ENCODE data around the gene CHTF18.
"Not testable (repeated sequence)": the region's sequence is repeated elsewhere in the genome, so short reads cannot be mapped to it uniquely, and the experiment has no call there.

Gene CHTF18

GRCh38 chr16:813916-814412, 25.5 kb downstream of the CHTF18 start:
- no peak for DNase-seq

DNA sequence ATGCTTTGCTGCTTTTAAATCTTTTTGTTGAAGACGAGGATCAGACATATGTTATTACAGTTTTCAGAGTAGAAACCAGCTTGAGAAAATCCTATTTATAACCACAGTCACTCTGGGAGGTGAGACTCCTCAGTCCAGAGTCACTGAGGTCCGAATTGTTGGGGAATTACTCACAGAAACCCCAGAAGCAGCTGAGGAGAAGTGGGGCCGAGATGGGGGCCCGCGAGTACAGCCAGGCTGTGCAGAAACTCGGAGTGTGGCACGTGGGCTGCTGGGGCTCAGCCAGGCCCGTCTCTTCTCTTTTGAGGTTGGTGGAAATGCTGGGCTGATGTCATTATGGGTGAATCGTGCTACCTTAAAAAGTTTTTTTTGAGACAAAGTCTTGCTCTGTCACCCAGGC, 26.6 kb downstream of the CHTF18 start:
- DNase-seq, result no peak

GRCh38 chr16:815861-816260, 27.4 kb downstream of the CHTF18 start:
- no peak for DNase-seq

- DNase-seq, result no peak
These were observed 28.8 kb downstream of the CHTF18 start for GRCh38 chr16:817001-817906.

- no peak for DNase-seq
These were observed 29.7 kb downstream of the CHTF18 start for GRCh38 chr16:818132-818531.

GRCh38 chr16:818592-818991, 30.2 kb downstream of the CHTF18 start:
- no peak for DNase-seq

DNA sequence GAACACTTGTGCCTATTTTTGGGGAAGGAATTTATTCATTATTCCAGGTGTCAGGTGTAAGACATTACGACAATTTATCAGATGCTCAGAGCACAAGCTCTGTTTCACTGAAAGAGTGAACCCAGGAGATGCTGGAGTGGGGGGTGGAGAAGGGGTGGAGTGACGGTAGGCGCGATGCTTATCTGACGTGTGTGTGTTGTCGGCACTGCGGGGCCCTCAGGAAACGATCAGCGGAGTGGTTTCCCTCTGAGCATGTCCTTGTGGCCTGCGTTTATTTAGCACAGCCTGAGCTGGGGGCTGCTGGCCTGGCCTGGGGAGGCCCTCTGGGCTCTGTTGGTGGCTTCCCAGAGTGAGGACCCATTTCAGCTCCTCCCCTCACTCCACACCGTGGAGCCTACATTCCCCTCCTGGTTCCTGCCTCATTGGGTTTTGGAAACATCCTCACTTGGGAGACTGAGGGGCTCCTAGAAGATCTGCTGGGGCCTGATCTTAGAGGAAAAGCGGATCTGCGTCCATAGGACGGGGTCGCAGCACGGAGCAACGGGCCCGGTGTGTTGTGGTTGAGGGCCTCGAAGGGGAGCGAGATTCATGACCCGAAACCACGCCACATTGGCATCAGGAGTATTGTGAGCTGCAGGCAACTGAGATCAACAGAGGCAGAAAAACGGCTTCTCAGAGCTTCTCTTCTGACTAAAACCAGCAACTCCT, 31.1 kb downstream of the CHTF18 start:
- DNase-seq, result no peak

- not testable (repeated sequence) for DNase-seq
These were observed 31.6 kb downstream of the CHTF18 start for GRCh38 chr16:820044-820408.

- DNase-seq, result no peak
These were observed 32.3 kb downstream of the CHTF18 start for GRCh38 chr16:820748-821147.

- no peak for DNase-seq
These were observed 33.3 kb downstream of the CHTF18 start for GRCh38 chr16:821751-822150.

DNA sequence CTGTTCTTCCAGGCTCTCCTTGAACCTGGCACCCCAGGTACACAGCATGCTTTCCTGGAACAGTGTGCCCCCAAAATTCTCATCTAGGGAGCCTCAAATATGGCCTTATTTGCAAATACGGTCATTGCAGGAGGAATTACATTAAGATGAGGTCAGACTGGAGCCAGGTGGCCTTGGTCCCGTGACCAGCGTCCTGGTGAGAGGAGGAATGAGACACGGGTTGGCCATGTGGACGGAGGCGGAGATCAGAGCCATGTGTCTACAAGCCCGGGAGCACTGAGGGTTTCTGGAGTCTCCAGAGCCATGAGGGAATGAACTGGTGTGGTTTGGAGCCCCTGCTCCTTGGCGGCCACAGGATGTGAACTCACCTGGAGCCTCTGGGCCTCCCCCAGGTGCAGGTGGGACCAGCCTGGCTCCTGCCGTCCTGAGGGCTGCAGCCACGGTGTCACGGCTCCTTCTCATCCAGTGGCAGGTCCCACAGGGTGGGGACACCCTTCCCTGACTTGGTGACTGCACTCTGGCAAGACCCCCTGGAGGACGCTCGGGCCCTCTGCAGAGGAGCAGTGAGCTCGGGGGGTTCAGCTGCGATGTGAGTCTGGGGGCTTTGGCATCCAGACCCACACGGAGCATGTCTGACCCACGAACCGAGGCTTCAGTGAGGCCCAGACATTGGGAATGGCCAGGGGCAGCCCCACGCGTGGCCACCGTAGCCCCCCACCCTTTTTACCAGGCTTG, 33.9 kb downstream of the CHTF18 start:
- DNase-seq, result no peak

DNA sequence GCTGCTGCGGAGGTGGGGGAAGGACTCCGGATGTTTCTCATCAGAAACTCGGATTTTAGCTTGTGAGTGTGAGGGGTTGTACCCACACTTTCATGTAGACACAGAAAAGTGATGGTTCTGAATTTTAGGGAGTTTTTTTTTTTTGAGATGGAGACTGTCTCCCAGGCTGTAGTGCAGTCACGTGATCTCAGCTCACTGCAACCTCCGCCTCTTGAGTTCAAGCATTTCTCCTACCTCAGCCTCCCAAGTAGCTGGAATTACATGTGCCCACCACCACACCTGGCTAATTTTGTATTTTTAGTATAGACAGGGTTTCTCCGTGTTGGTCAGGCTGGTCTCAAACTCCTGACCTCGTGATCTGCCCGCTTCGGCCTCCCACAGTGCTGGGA, 34.5 kb downstream of the CHTF18 start:
- DNase-seq, result no peak

DNA sequence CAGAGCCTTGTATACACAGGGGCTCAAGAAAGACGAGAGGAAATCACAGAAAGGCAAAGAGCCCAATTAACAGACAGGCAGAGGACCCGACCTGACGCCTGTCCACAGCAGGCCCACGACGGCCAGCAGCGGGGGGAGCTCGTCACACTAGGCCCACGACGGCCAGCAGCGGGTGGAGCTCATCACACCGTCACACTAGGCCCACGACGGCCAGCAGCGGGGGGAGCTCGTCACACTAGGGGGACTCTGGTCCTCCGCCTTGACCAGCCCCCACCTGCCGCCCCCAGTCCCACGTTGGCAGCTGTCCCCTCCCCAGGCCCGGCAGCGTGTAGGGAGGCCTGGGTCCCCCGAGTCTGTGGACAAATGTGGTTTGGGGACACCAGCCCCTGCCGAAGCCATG, 35.8 kb downstream of the CHTF18 start:
- no peak for DNase-seq

GRCh38 chr16:824601-825000, 36.2 kb downstream of the CHTF18 start:
- no peak for DNase-seq

DNA sequence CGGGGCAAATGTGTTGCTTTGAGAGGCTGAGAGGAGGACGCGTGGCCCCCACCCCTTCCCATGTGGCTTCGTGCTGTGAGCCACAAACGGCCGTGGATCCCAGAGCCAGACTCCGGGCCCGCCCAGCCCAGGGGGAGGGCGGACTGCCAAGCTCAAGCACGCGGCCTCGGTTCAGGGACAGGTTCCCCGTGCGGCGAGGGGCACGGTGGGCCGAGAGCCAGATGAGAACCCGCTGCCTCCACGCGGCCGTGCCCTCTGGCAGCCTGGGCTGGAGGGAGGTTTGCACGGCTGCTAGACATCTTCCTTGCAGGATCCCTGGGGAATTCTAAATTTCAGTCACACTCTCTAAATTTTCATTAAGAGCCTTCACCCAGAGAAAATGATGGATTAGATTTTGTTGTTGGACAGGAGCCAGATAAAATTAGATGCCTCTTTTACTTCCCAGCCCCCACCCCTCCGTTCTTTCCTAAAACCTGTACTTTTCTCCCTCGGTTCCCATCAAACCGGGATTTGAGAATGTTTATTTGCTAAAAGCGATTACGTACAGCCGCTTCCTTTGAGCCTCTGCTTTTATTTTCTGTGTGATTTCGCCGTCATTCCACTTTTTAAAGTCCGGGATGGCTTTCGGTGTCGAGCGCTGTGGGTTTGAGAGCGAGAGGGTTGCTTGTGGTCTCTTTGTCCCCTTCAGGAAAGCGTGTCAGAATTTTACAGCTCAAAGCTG, 37.1 kb downstream of the CHTF18 start:
- no peak for DNase-seq

- no peak for DNase-seq
These were observed 39.1 kb downstream of the CHTF18 start for GRCh38 chr16:827513-827912.

DNA sequence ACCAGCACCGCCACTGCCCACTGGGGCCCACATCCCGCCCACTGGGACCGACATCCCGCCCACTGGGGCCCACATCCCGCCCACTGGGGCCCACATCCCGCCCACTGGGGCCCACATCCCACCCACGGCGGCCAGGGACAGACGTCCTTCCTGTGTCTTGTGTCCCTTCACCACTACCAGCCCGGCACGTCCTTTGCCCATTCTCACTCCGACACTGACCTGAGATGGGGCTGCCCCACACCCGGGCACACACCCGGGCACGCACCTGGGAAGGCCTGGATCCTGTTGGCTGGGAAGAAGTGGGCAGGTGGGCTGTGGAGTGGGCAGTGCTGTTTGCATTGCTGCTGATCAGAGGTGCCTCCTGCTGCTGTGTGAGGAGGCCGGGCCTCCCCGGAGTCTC, 40.5 kb downstream of the CHTF18 start:
- DNase-seq, result no peak

DNA sequence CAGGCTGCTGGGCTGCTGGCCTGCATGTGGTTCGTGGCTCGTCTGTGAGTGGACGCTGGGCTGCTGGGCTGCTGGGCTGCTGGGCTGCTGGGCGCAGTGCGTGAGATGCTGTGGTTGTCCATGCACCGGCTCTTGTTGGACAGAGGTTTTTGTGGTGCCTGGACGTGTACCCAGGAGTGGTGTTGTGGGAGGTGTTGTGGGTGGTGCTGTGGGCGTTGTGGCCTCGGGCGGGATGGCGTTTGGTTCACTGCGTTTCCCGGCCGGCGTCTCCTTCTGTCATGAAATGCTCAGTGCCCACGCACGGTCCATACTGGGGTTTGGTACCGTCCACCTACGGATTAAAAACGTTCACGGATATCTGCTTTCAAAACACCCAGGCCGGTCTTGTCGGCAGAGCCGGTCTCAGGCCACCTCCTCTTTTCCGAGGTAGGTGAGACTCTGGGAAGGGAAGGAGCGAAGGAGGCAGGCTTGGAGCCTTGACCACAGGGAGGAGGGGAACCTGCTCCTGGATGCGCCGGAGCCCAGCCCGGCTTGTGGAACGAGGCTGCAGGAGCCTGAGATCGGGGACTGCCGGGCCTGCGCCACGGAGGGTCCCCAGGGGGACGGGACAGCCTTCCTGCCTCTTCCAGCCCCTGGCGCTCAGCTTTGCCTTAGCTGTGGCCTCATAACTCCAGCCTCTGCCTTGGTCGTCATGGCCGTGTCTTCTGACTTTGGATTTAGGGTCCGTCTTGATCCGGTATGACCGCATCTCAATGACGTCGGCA, 41.9 kb downstream of the CHTF18 start:
- DNase-seq, result no peak

- DNase-seq, result no peak
These were observed 42.6 kb downstream of the CHTF18 start for GRCh38 chr16:830871-831570.

DNA sequence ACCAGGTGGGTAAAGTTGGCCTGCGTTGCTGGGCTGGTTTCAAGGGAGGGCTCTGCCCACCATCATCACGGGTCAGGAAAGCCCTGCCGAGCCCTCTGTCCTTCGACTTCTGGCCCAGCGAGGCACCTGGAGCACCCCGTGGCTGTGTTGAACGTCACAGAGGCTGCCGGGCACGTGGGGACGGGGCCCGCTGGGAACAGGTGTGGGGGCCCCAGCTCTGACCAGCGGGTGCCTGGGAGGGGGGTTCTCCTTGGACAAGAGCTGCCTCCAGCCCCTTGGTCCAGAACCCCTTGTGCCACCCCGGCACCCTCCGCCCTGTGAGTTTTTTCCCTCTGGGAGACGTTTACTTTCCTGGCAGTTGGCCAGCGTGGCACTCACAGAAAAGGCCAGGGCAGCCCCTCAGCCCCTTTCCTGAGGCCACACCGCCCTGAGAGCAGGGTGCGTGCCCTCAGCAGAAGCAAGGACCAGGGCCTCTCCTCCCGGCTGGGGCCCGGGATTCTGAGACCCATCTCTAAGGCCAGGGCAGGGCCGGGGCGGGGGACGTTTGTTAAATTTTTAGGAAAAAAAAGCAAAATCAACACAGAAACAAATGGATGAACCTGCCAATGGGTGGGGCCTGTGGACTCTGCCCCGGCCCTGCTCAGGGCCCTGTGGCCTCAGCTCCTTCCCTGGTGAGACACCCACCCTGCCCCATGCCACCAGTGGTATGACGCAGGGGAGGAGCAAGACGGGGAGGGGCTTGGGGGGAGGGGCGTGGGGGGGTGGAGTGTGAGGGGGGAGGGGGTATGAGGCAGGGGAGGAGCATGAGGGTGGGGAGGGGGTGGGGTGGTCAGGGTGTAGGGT, 43.4 kb downstream of the CHTF18 start:
- no peak for DNase-seq

Measured in activated naive CD4-positive, alpha-beta T cell (primary cell).